HG03045 (cell line): ENCODE results near the gene SYT5.
"Not testable (repeated sequence)": the region's sequence is repeated elsewhere in the genome, so short reads cannot be mapped to it uniquely, and the experiment has no call there.

Experiments
- ATAC-seq: cut with Tn5 transposase; IDR thresholded peaks from one replicate; pipeline ENCODE4 v1.9.1; 2021; ENCODE audit warnings: mild to moderate bottlenecking, moderate library complexity; ENCODE audit not compliant: unreplicated experiment

SYT5 gene

DNA sequence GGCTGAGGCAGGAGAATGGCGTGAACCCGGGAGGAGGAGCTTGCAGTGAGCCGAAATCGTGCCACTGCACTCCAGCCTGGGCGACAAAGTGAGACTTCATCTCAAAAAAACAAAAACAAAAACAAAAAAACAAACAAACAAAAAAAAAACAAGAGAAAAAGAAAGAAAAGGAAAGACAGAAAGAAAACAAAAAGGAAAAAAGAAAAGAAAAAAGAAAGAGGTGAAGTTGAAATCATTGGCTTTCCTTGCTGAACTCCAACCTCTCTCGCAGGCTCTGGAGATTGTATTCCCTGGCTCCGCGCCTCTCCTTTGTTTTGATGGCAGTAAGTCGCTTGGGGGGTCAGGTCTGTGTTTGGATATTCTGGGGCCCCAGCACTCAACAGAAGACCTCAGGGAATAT lies 7.8 kb downstream of the SYT5 start:
- ATAC-seq: not testable (repeated sequence)

DNA sequence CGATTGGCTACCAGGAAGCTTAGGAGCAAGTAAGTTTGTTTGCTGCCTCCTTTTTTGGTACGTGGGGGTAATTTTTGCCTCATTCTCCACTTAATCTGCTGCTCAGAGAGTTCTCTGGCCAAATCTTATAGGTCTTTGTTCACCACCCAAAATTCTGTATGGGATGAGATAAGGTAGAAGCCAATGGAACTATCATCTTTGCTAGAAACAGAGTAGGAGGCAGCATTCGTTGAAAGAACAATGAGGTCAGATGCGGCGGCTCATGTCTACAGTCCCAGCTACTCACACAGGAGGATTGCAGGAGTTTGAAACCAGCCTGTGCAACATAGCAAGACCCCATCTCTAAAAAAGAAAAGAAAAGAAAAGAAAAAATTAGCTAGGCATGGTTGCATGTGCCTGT lies 8.6 kb downstream of the SYT5 start:
- ATAC-seq: no peak

DNA sequence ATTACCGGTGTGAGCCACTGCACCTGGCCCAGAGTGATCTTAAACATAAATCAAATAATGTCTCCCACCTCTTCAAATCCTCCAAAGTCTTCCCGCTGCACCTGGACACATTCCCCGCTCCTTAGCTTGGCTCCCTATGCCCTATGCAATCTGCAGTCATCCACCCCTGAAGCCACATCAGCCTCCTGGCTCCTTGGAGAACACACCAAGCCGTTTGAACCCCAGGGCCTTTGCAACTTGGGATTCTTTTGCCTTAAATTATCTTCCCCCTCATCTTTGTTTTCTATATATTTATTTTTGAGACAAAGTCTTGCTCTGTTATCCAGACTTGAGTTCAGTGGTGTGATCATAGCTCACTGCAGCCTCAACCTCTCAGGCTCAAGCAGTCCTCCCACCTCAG lies 11.0 kb downstream of the SYT5 start:
- no peak for ATAC-seq

DNA sequence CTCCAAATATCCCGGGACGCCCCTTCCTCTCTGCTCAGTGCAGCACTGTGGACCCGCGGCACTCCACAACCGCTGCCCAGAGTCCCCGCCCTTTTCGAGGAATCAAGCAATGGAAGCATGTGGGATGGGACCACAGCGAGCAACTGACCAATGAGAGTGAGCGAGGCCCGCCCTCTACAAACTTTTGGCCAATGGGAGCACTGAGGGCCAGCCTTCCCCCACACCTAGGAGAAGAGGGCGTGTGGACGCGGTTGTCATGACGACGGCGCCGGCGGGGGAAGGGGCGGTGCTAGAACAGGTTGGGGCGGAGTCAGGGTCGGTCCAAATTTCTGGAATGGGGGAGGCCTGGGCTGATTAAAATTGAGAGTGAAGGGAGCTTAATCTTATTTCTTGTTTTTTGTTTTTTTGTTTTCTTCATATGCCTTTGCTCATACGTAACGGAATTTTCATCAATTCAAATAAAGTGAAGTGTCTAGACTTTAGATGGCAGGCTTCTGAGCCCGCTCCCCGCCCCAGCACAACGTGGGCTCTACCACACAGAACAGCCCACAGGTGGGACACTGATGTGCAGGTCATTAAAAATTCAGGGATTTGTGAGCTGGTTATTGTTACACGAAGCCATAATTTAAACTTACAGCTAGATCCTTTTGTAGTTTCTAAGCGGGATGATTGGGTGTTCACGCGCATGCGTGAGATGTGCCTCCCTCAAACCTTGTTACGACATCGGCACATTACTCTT lies 13.4 kb downstream of the SYT5 start, which contains the start of gene DNAAF3:
Gene DNAAF3, minus strand, starts transcription at position 84 of the 739 bp plus-strand sequence. CDS start 200 bp downstream, outside the sequence.
- ATAC-seq: no peak

DNA sequence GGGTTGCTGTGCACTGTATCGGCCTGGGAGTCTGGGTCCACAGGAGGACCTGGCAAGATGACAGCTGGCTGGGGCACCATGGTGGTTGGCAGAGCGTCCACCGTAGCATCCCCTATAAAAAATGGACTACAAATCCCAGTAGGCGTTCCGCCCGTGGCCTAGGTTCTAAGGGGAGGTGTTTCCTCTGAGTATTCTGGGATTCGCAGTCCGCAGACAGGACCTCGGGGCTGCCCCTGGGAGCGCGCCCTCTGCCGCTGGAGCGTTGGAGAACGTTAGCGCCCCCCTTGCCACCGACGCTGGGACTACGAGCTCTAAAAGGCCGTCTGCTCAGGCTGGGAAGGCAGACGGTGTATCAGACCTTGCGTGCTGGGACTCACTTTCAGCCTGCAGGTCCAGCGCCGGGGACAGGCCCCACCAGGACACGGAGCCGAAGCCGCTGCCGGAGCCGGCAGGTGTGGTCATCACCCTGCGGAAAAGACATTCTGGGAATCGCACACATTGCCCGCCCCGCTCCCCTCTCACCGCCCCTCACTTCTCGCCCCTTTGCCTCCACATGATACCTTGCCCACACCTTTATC lies 14.0 kb downstream of the SYT5 start:
- no peak for ATAC-seq

DNA sequence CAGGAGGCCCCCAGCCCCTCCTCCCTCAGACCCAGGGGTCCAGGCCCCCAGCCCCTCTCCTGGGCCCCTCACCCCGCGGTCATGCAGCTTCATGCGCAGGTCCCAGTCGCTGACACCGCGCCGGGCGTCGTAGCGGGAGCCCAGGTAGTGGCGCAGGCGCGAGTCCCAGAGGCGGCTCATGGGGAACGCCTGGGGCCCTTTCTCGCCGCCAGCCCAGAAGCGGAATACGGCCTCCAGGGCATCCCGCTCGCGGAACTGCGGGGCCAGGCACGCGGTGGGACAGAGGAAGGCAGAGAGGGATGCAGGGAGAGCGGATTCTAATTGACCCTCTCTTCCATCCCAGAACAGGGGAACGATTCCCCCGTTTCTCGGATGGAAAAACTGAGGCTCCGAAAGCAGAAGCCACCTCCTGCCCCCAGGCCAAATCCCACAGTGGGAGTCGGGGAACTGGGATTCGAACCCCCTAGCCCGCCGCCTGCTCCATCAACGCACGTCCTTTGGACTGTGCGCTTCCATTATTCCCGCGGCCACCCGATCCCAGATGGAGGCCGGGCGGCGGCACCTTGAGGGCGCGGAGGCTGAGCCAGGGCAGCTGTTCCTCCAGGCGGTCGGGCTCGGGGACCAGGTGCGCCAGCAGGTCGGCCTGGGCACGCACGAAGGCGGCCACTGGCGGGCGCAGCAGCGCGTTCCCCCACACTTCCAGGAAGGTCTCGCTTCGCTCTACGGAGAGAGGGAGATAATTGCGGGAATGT lies 18.3 kb downstream of the SYT5 start:
- ATAC-seq: no peak

DNA sequence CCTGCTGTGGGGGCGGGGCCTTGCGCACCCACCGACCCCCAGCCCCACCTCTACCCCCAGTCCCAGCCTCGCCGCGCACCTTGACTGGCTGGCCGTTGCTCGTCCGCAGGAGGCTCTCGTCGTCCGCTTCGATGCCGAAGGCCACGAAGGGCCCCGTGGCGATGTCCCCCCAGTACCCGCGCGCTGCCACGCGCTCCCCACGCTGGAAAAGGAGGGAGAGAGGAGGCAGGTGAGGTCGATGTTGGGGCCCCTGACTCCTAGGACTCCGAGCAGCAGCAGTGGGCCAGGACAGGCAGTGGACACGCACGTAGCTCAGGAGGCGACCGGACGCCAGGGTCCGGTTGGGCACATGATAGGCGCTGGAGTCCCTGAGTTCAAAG lies 19.1 kb downstream of the SYT5 start:
- ATAC-seq: no peak

DNA sequence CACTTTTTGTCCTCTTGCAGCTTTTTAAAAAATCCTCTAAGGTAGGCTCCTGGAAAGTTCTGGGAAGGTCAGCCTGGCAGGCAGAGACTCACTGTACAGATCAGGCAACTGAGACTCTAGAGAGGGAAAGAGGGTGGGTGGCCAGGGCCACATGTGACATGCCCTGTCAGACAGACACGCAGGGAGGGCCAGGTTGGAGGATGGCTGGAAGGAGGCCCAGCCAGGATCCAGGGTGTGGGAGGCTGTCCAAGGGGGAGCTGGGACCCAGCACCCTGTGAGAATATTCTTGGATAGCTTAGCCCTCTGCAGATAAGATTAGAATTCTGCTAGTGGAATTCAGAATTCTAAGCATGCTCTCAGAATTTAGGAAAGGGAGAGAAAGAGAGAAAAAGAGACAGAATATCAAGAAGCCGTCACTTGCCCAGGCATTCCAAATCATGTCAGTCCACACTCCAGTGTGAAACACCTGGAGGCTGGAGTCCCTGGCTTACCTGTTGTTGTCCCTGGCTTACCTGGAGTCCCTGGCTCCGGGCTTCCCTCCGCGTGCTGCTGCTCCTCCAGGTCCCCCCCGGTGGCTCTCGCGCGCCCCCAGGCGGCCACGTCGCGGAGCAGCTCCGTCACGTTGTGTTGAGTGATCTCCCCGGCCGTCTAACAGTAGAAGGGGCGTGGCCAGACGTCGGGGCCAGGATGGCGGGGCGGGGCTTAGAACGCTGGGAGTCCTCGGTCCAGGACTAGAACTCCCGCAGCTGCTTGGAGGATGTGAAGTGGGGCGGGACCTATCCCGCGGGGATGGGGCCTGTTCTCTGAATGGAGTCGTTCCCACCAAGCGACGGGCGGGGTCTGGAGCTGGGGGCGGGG lies 19.7 kb downstream of the SYT5 start:
- ATAC-seq: no peak

DNA sequence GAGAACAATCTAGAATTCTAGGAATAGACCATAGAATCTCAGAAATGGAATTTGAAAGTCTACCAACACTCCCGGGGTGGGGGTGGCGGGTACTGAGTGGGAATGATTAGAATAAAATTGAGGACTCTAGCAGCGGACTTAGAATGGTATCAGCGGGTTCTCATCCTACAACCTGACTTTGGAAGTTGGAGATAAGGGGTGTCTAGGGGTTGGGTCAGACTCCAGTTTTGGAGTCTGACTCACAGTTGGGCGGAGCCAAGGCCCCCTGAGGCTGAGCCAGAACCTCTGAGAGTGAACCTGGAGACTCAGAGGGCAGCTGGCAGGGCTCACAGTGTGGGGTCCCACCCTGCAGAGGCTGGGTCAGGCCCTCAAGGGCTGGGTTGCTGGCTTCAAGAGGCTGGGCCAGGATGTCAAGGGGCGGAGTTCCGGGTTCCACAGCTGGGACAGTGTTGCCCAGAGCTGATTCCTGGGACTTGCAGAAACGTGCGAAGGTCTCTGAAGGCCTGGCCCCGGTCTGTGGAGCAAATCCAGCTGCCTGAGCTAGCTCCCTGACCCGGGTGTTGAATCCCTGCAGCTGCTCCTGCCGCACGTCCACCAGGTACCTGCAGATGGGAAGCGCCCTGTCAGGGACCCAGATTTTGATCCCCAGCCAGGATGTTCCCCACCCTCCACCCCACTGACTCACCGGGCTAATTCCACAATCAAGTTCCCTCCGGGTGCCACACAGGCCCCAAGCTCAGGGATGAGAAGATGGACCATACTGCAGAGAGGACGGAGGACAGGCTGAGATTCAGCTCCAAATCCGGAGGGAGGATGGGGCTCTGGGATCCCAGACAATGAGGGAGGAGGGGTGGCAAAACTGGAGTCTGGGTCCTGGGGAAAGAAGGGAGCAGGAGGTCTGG lies 21.0 kb downstream of the SYT5 start:
- ATAC-seq: no peak

DNA sequence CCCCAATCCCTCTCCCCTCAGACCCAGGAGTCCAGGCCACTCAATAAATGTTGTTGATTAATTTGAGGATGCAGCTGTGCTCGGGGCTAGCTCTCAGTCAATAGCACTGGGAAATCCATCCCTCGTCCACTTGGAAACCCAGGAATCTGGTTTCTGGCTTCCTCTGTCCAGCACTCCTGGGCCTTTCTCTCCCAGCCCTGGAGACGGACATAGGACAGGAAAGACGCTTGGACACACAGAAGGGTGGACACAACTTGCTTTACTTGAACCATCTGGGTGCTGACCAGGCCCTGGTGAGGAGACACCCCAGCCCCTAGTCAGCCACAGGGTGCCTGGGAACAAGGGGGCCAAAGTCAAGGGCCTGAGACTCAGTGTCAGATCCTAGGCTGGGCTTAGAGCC lies 21.7 kb downstream of the SYT5 start:
- no peak for ATAC-seq

DNA sequence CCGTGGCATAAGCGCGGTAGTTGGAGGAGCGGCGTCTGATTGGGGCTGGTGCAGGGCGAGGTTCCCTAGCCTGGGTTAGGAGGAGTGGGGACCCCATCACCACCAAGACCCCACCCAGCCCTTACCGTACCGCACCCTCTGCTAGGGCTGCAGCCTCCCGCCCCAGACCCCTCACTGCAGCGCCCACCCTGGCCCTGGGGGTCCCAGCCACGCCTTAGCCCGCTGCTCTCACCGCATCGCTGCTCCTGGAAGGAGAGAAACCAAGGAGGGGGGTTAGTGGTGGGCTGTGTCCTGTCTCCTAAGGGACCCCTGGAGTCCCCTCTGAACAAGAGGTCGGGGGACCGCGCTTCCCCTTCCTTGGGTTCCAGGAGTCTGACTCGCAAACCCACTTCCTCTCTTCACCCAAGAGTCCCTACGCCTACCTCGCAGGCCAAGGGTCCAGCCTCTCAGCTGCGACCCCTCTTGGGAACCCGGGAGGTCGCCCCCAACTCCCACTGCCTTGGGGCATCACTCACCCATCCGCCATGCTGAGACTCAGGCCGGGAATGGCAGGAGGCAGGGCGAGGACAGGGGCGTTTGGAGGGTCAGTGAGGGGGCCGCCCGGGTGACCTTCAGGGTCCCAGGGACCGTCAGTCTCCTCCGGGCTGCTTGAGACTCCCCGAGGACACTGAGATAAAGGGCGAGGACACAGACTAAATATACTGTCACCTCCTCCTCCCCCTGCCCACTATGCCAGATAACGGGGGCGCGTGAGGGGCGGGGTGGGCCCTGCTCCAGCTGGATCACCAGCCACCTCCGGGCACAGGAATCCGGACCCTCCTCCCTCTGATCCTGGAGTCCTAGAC lies 22.8 kb downstream of the SYT5 start, which contains the start of gene TNNI3:
Gene TNNI3, minus strand, starts transcription at position 669 of the 845 bp plus-strand sequence. Its CDS starts 143 bp downstream, at position 526.
- ATAC-seq: no peak

DNA sequence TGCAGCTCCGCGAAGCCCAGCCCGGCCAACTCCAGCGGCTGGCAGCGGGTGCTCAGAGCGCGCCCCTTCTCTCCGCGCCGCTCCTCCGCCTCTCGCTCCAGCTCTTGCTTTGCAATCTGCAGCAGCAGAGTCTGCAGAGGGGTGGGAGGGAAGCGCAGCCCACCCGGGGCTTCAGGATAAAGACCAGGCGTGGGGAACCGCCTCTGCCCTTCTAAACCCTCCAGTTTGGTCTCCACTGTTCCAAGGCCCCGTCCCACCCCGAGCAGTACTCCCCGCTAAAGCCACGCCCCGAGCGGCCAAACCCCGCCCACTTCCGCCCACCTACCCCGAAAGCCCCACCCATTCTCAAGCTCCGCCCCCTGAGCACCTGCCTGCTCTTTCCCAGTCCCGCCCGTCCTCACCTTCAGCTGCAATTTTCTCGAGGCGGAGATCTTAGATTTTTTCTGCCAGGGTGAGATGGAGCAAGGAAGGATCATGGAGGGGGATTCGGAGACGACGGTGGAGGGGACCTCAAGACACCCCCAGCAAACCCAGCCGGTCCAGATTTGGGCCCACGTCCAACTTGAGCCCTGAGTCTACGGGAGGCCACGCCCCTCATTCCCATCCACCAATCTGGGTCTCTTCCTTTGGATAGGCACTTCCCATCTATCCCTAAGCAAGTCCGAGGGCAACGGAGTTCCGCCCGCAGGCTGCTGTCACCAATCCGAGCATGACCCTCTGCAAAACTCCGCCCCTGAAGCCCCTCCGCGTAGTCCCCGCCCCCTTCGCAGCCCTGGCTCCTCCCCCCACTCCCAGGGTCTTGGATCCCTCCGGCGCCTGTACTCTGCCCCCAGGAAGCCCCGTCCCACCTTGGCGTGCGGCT lies 23.7 kb downstream of the SYT5 start:
- ATAC-seq: no peak

DNA sequence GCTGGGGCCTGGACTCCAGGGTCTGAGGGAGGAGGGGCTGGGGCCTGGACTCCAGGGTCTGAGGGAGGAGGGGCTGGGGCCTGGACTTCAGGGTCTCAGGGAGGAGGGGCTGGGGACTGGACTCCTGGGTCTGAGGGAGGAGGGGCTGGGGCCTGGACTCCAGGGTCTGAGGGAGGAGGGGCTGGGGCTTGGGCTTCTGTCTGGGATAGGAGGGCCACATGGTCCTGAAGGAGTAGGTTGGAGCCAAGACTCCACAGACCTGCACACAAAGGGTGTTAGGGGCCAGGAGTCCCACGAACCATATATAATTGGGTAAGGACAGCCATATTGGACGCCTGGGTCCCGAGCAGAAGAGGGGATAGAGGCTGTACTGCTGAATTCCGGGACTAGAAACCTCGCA lies 24.3 kb downstream of the SYT5 start:
- ATAC-seq: not testable (repeated sequence)

DNA sequence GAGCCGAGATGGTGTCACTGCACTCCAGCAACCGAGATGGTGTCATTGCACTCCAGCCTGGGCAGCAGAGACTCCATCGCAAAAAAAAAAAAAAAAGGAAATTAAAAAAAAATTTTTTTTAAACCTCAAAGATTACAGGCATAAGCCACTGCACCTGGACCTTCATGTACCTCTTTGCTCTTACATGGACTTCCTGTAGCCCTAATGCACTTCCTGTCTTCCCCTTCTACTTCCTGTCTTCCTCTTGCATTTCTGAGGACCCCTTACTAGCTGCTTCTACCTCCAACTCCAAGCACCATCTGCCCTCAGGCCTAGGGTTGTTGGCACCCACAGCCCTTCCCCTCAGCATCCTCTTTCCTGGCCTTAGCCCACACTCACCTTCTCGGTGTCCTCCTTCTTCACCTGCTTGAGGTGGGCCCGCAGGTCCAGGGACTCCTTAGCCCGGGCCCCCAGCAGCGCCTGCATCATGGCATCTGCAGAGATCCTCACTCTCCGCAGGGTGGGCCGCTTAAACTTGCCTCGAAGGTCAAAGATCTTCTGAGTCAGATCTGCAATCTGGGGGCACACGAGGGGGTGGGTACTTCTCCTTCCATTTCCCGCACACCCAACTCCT lies 26.3 kb downstream of the SYT5 start:
- no peak for ATAC-seq

DNA sequence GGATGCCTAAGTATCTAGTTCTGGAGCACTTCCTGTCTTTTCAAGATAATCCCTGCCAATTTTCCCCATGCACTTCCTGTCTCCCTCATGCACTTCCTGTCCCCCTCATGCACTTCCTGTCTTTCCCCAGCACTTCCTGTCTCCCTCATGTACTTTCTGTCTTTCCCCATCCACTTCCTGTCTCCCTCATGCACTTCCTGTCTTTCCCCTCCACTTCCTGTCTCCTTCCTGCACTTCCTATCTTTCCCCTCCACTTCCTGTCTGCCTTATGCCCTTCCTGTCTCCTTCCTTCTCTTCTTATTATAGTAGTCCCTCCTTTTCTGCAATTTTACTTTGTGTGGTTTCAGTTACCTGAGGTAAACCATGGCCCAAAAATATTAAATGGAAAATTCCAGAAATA lies 28.1 kb downstream of the SYT5 start:
- ATAC-seq: no peak

DNA sequence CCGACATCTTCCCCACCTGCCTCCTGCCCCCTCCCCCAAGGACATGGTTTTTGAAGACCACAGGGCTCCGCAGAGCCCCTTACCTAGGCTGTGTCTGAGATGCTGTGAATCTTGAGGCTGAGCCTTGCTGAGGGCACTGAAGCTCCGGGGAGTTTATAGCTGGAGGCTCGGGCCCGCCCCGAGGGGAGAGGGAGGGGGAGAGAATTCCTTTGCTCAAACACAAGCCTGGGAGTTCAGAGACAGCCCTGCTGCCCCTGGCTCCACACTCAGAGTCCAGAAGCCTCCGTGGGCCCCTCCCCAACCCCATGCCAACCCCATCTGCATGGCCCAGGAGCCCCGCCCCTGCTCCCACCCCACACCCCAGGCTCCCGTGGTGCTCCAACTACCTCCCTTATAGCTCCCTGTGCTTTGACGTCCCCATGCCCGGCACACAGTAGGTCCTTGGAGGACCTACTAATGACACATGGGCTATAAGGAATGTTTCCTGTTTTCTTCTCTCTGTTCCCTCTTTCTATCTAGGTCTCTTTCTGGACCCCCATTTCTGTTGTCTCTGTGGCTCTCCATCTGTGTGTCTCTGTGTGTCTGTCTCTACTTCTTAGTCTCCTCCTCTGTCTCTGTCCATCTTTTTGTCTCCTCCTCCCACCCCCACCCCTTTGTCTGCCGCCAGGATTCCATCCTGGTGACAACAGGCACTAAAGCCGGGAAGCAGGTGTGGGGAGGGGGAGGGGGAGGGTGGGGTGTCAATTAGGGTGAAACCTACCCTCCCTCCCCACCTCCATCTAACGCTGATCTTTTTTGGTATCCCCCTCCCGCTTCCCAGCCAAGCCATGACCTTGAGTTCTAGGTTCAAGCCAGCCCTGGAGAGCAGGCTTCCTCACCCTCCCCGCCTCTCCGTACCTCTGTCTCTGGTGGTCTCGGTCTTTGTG lies 30.7 kb downstream of the SYT5 start, which contains the start of gene TNNT1:
Gene TNNT1, minus strand, starts transcription at position 129 of the 926 bp plus-strand sequence. CDS start 2,049 bp downstream, outside the sequence.
- ATAC-seq: no peak
